ENCODE results near the gene RXYLT1.
"Not testable (repeated sequence)": the region's sequence is repeated elsewhere in the genome, so short reads cannot be mapped to it uniquely, and the experiment has no call there.

Gene RXYLT1

GRCh38 chr12:63804746-63805145 lies 25.0 kb downstream of the RXYLT1 start:
- DNase-seq: no peak

GRCh38 chr12:63805704-63806672 lies 26.3 kb downstream of the RXYLT1 start:
- DNase-seq: no peak

GRCh38 chr12:63808631-63809030 lies 28.9 kb downstream of the RXYLT1 start:
- no peak for DNase-seq

GRCh38 chr12:63809566-63809965 lies 29.9 kb downstream of the RXYLT1 start:
- no peak for DNase-seq

GRCh38 chr12:63811334-63811733 lies 31.6 kb downstream of the RXYLT1 start:
- no peak for DNase-seq

- no peak for DNase-seq
Observed at GRCh38 chr12:63811755-63812154, 32.0 kb downstream of the RXYLT1 start.

GRCh38 chr12:63814146-63814772 lies 34.5 kb downstream of the RXYLT1 start:
- DNase-seq: no peak

- no peak for DNase-seq
Observed at GRCh38 chr12:63815482-63815852, 35.8 kb downstream of the RXYLT1 start.

- DNase-seq: no peak
Observed at GRCh38 chr12:63816031-63816430, 36.3 kb downstream of the RXYLT1 start.

GRCh38 chr12:63820427-63820826 lies 40.7 kb downstream of the RXYLT1 start:
- DNase-seq: no peak

GRCh38 chr12:63821781-63822251 lies 42.1 kb downstream of the RXYLT1 start:
- DNase-seq: no peak

GRCh38 chr12:63822352-63822751 lies 42.6 kb downstream of the RXYLT1 start:
- no peak for DNase-seq

- no peak for DNase-seq
Observed at GRCh38 chr12:63823040-63823439, 43.3 kb downstream of the RXYLT1 start.

GRCh38 chr12:63826006-63826585 lies 46.4 kb downstream of the RXYLT1 start:
- DNase-seq: no peak

GRCh38 chr12:63828867-63829266 lies 49.2 kb downstream of the RXYLT1 start:
- no peak for DNase-seq

- no peak for DNase-seq
Observed at GRCh38 chr12:63836046-63836445, 56.3 kb downstream of the RXYLT1 start.

- DNase-seq: no peak
Observed at GRCh38 chr12:63836936-63837335, 57.2 kb downstream of the RXYLT1 start.

GRCh38 chr12:63838411-63838810 lies 58.7 kb downstream of the RXYLT1 start:
- DNase-seq: no peak

GRCh38 chr12:63841011-63841410 lies 61.3 kb downstream of the RXYLT1 start:
- no peak for DNase-seq

GRCh38 chr12:63841571-63841970 lies 61.9 kb downstream of the RXYLT1 start:
- DNase-seq: no peak

- not testable (repeated sequence) for DNase-seq
Observed at GRCh38 chr12:63842750-63843149, 63.0 kb downstream of the RXYLT1 start.

- DNase-seq: no peak
Observed at GRCh38 chr12:63843254-63843720, 63.6 kb downstream of the RXYLT1 start.

- DNase-seq: peak; percentile 80
Observed at GRCh38 chr12:63843721-63844390, 64.1 kb downstream of the RXYLT1 start.
